HepG2 (cell line): ENCODE measurements around the gene MEI1. TPM values are rescaled to one million over a fixed set of nuclear protein-coding genes. Genes with fewer than 3 reads are reported as not detected.

Experiments
- CHD4 ChIP-seq: fragments of 200-600 bp; sonication (generic); IDR thresholded peaks from 2 replicates; pipeline ENCODE4 v1.7.0; 2017; ENCODE audit warnings: mild to moderate bottlenecking, low read length, borderline replicate concordance
- KIAA2018 ChIP-seq: sonication (generic); formaldehyde crosslinking; IDR thresholded peaks from 2 replicates; pipeline ENCODE4 v1.5.0; 2020; ENCODE audit warnings: mild to moderate bottlenecking, missing genetic modification reagents, borderline replicate concordance
- LCORL ChIP-seq, 2 experiments: fragments of 450-650 bp in 1 of 2; sonication (generic) in 1 of 2; formaldehyde crosslinking in 1 of 2; IDR thresholded peaks; 2 replicates each; pipeline versions ENCODE4 v1.5.0 to v1.6.1; 2017 to 2020; ENCODE audit warnings: antibody characterized with exemption in 1 of 2, missing genetic modification reagents in 1 of 2
- MAFK ChIP-seq, 2 experiments: IDR thresholded peaks in 1 of 2; conservative IDR thresholded peaks in 1 of 2; 2 replicates each; pipeline ENCODE4 v1.6.1; 2011; ENCODE audit warnings: improper control_type of control experiment in 2 of 2, low read length in 2 of 2
- MAZ ChIP-seq, 2 experiments: sonication (generic) in 1 of 2; formaldehyde crosslinking in 1 of 2; IDR thresholded peaks; 2 replicates each; pipeline versions ENCODE4 v1.5.0 to v1.6.1; 2012 to 2020; ENCODE audit warnings: low read depth in 2 of 2, mild to moderate bottlenecking in 2 of 2, borderline replicate concordance in 1 of 2, improper control_type of control experiment in 1 of 2, low read length in 1 of 2, missing genetic modification reagents in 1 of 2, moderate library complexity in 1 of 2
- MXD1 ChIP-seq: sonication (generic); formaldehyde crosslinking; IDR thresholded peaks from 2 replicates; pipeline ENCODE4 v1.4.0; 2020; ENCODE audit warnings: mild to moderate bottlenecking, missing genetic modification reagents
- PAF1 ChIP-seq: IDR thresholded peaks from 2 replicates; pipeline ENCODE4 v1.6.1; 2016; ENCODE audit warnings: missing genetic modification reagents, missing compliant biosample characterization
- PREB ChIP-seq: sonication (generic); formaldehyde crosslinking; IDR thresholded peaks from 2 replicates; pipeline ENCODE4 v1.4.0; 2020; ENCODE audit warnings: missing genetic modification reagents
- RELA ChIP-seq: sonication (generic); formaldehyde crosslinking; IDR thresholded peaks from 2 replicates; pipeline ENCODE4 v1.4.0; 2020; ENCODE audit warnings: missing genetic modification reagents
- SOX13 ChIP-seq, 3 experiments: fragments of 450-650 bp in 1 of 3; sonication (generic) in 1 of 3; formaldehyde crosslinking in 1 of 3; IDR thresholded peaks in 2 of 3; conservative IDR thresholded peaks in 1 of 3; 2 replicates each; pipeline versions ENCODE4 v1.5.0 to v1.6.1; 2016 to 2020; ENCODE audit warnings: antibody characterized with exemption in 1 of 3, mild to moderate bottlenecking in 1 of 3, missing compliant biosample characterization in 1 of 3, missing genetic modification reagents in 1 of 3, moderate library complexity in 1 of 3
- ZBTB2 ChIP-seq: sonication (generic); formaldehyde crosslinking; IDR thresholded peaks from 2 replicates; pipeline ENCODE4 v1.8.0; 2022; ENCODE audit warnings: low read depth, missing genetic modification reagents
- ZFP37 ChIP-seq: sonication (generic); formaldehyde crosslinking; IDR thresholded peaks from 2 replicates; pipeline ENCODE4 v1.4.0; 2020; ENCODE audit warnings: missing genetic modification reagents, borderline replicate concordance
- ZNF530 ChIP-seq: sonication (generic); formaldehyde crosslinking; IDR thresholded peaks from 2 replicates; pipeline ENCODE4 v1.5.0; 2020; ENCODE audit warnings: low read depth, mild to moderate bottlenecking, missing genetic modification reagents
- ZNF546 ChIP-seq: sonication (generic); formaldehyde crosslinking; conservative IDR thresholded peaks from 2 replicates; pipeline ENCODE4 v1.8.1; 2023; ENCODE audit warnings: mild to moderate bottlenecking, missing genetic modification reagents
- ZNF772 ChIP-seq: sonication (generic); formaldehyde crosslinking; IDR thresholded peaks from 2 replicates; pipeline ENCODE4 v1.5.0; 2020; ENCODE audit warnings: mild to moderate bottlenecking, missing genetic modification reagents
- ZSCAN25 ChIP-seq: sonication (generic); formaldehyde crosslinking; IDR thresholded peaks from 2 replicates; pipeline ENCODE4 v1.8.0; 2022; ENCODE audit warnings: mild to moderate bottlenecking, missing genetic modification reagents
- polyA plus RNA-seq, 8 experiments: library from polyadenylated mRNA; depleted of rRNA in 3 of 8; stranded (reverse) in 7 of 8; unstranded in 1 of 8; fragments of >200 nt; fragmentation: Illumina TruSeq in 4 of 8; extraction: Trizol in 4 of 8; gene quantifications; 2 replicates each; pipeline versions ENCODE4 v1.2.1 to v1.2.3, GENCODE V29; 2011 to 2016; ENCODE audit warnings: low read depth in 4 of 8, missing spikeins in 1 of 8, mixed read lengths in 1 of 8; ENCODE audit not compliant: insufficient read depth in 1 of 8
- total RNA-seq, 5 experiments: library from RNA; depleted of rRNA; stranded (reverse); fragments of >200 nt; fragmentation: Illumina TruSeq; extraction: Trizol; gene quantifications; 2 replicates each; pipeline ENCODE4 v1.2.3, GENCODE V29; 2016; ENCODE audit warnings: low read depth in 1 of 5

Gene MEI1
- total and polyA plus RNA-seq, 2 of the 13 experiments (the other 11 are each of a cell fraction or from before 2014, with no cell fraction given) = 0.75 to 1.9 TPM

- no peak for TF ChIP-seq KIAA2018 (CRISPR knock-in tag)
- no peak for TF ChIP-seq ZFP37
- TF ChIP-seq PREB (CRISPR knock-in tag) = no peak
- no peak for TF ChIP-seq CHD4
- TF ChIP-seq ZNF530 (CRISPR knock-in tag) = no peak
- no peak for TF ChIP-seq SOX13 (IDR thresholded peaks at IDR 0.05)
- no peak for TF ChIP-seq SOX13 (CRISPR knock-in tag; conservative IDR thresholded peaks at IDR 0.05 in 1 of 2, IDR thresholded peaks at IDR 0.05 in 1 of 2)
- TF ChIP-seq ZNF546 = 0 out of 2 replicates have a peak, but pooled peaks have one; percentile 56
- TF ChIP-seq MXD1 (CRISPR knock-in tag) = no peak
- TF ChIP-seq RELA (CRISPR knock-in tag) = no peak
- TF ChIP-seq MAZ (IDR thresholded peaks at IDR 0.05; ENCODE audit: borderline replicate concordance, low read depth, low read length) = no peak
- TF ChIP-seq MAZ (CRISPR knock-in tag; IDR thresholded peaks at IDR 0.05; ENCODE audit: low read depth) = no peak; the same call in 1 of the 2 replicates
- peak; percentile 4; the same call in 1 of the 2 replicates for TF ChIP-seq ZSCAN25
- no peak for TF ChIP-seq MAFK (conservative IDR thresholded peaks at IDR 0.05 in 1 of 2, IDR thresholded peaks at IDR 0.05 in 1 of 2; ENCODE audit: low read length in 2 of 2)
- TF ChIP-seq ZNF772 (CRISPR knock-in tag) = no peak
- TF ChIP-seq ZBTB2 = no peak
- no peak for TF ChIP-seq LCORL (IDR thresholded peaks at IDR 0.05)
- no peak for TF ChIP-seq LCORL (CRISPR knock-in tag; IDR thresholded peaks at IDR 0.05)
- TF ChIP-seq PAF1 (CRISPR knock-in tag) = no peak
Measured at GRCh38 chr22:41697126-41697775, 2.1 kb upstream of the MEI1 start (continued).
